ENCODE results near the gene DPP6. TPM values are rescaled to one million over a fixed set of nuclear protein-coding genes. Genes with fewer than 3 reads are reported as not detected.

Gene DPP6
- total RNA-seq, 1 experiment from 2014 or later: not detected

GRCh38 chr7:154330318-154330717 lies 278.1 kb downstream of the DPP6 start:
- no peak for ATAC-seq
- no peaks in the 10 kb centered on the region for H3K79me2 ChIP-seq (ENCODE audit: low read length)
- no peak overlapping the region for H3K4me2 ChIP-seq (ENCODE audit: low read length)
- H3K9me3 ChIP-seq (ENCODE audit: low read length): no peaks in the 10 kb centered on the region
- no peaks in the 10 kb centered on the region for H3F3A ChIP-seq (ENCODE audit: low read length, unreplicated experiment)
- BruUV-seq (replicated peaks): no TSS peak
- no peaks in the 10 kb centered on the region for H3K36me3 ChIP-seq (ENCODE audit: low read depth, low read length)
- intact Hi-C loops (cut with micrococcal nuclease): no loop called here
- H3K27ac ChIP-seq (ENCODE audit: low read length): no peak overlapping the region
- H2AFZ ChIP-seq (ENCODE audit: low read length): no peak overlapping the region
- H4K20me1 ChIP-seq (ENCODE audit: low read length): no peaks in the 10 kb centered on the region
- ChIA-PET CTCF (no interaction called here), POLR2A (ENCODE audit: unreplicated experiment) (no interaction called here)
- no peaks in the 10 kb centered on the region for H3K27me3 ChIP-seq (ENCODE audit: low read length)
- TF ChIP-seq CTCF (conservative IDR thresholded peaks at IDR 0.05; ENCODE audit: low read depth, low read length): no peak
- TF ChIP-seq EZH2 (IDR thresholded peaks at IDR 0.05; ENCODE audit: low read length, unreplicated experiment): no peak
- TF ChIP-seq EZH2phosphoT487 (IDR thresholded peaks at IDR 0.05; ENCODE audit: borderline replicate concordance, low read length): no peak
- H3K9ac ChIP-seq (ENCODE audit: low read length): no peak overlapping the region
- no peak overlapping the region for H3K4me3 ChIP-seq (ENCODE audit: low read length)
- no peaks in the 10 kb centered on the region for H3K4me1 ChIP-seq (ENCODE audit: insufficient read depth, low read length)
- no peaks in the 10 kb centered on the region for H3K9me2 ChIP-seq (replicated peaks; ENCODE audit: low read length)
- DNase-seq: no peak

- no peaks in the 10 kb centered on the region for H3K79me2 ChIP-seq (ENCODE audit: low read length)
- H3K4me2 ChIP-seq (ENCODE audit: low read length): no peak overlapping the region
- ATAC-seq (no peak), DNase-seq (no peak)
- intact Hi-C loops (cut with micrococcal nuclease): no loop called here
- H3K9ac ChIP-seq (ENCODE audit: low read length): no peak overlapping the region
- H3K4me1 ChIP-seq (ENCODE audit: insufficient read depth, low read length): no peaks in the 10 kb centered on the region
- no TSS peak for BruUV-seq (replicated peaks)
- CTCF ChIA-PET: no interaction called here
- no peaks in the 10 kb centered on the region for H3K9me3 ChIP-seq (ENCODE audit: low read length)
- POLR2A ChIA-PET (ENCODE audit: unreplicated experiment): no interaction called here
- H3K9me2 ChIP-seq (replicated peaks; ENCODE audit: low read length): no peaks in the 10 kb centered on the region
- H3F3A ChIP-seq (ENCODE audit: low read length, unreplicated experiment): no peaks in the 10 kb centered on the region
- no peak for TF ChIP-seq CTCF (conservative IDR thresholded peaks at IDR 0.05; ENCODE audit: low read depth, low read length)
- no peak for TF ChIP-seq EZH2 (IDR thresholded peaks at IDR 0.05; ENCODE audit: low read length, unreplicated experiment)
- no peak for TF ChIP-seq EZH2phosphoT487 (IDR thresholded peaks at IDR 0.05; ENCODE audit: borderline replicate concordance, low read length)
- H3K27ac ChIP-seq (ENCODE audit: low read length): no peak overlapping the region
- no peaks in the 10 kb centered on the region for H3K36me3 ChIP-seq (ENCODE audit: low read depth, low read length)
- H3K27me3 ChIP-seq (ENCODE audit: low read length): no peaks in the 10 kb centered on the region
- no peak overlapping the region for H3K4me3 ChIP-seq (ENCODE audit: low read length)
- H2AFZ ChIP-seq (ENCODE audit: low read length): no peak overlapping the region
- H4K20me1 ChIP-seq (ENCODE audit: low read length): no peaks in the 10 kb centered on the region
Measured at GRCh38 chr7:154332811-154333580, 280.8 kb downstream of the DPP6 start.

- no TSS peak for BruUV-seq (replicated peaks)
Measured at GRCh38 chr7:154336295-154336694, 284.1 kb downstream of the DPP6 start.

More at GRCh38 chr7:154336295-154336694, 284.1 kb downstream of the DPP6 start:
- H3K4me3 ChIP-seq (ENCODE audit: low read length): no peak overlapping the region
- H3K9ac ChIP-seq (ENCODE audit: low read length): no peak overlapping the region
- no peaks in the 10 kb centered on the region for H3K79me2 ChIP-seq (ENCODE audit: low read length)
- no peaks in the 10 kb centered on the region for H3K36me3 ChIP-seq (ENCODE audit: low read depth, low read length)
- no peaks in the 10 kb centered on the region for H4K20me1 ChIP-seq (ENCODE audit: low read length)
- no peak overlapping the region for H3K27ac ChIP-seq (ENCODE audit: low read length)
- H3K4me1 ChIP-seq (ENCODE audit: insufficient read depth, low read length): no peaks in the 10 kb centered on the region
- ChIA-PET CTCF (no interaction called here), POLR2A (ENCODE audit: unreplicated experiment) (no interaction called here)
- H3K4me2 ChIP-seq (ENCODE audit: low read length): no peak overlapping the region
- H3K9me3 ChIP-seq (ENCODE audit: low read length): no peaks in the 10 kb centered on the region
- H3K27me3 ChIP-seq (ENCODE audit: low read length): no peaks in the 10 kb centered on the region
- H3K9me2 ChIP-seq (replicated peaks; ENCODE audit: low read length): no peaks in the 10 kb centered on the region
- ATAC-seq (no peak), DNase-seq (no peak)
- no peak for TF ChIP-seq CTCF (conservative IDR thresholded peaks at IDR 0.05; ENCODE audit: low read depth, low read length)
- no peak for TF ChIP-seq EZH2phosphoT487 (IDR thresholded peaks at IDR 0.05; ENCODE audit: borderline replicate concordance, low read length)
- no peak for TF ChIP-seq EZH2 (IDR thresholded peaks at IDR 0.05; ENCODE audit: low read length, unreplicated experiment)
- intact Hi-C loops (cut with micrococcal nuclease): no loop called here
- no peaks in the 10 kb centered on the region for H3F3A ChIP-seq (ENCODE audit: low read length, unreplicated experiment)
- no peak overlapping the region for H2AFZ ChIP-seq (ENCODE audit: low read length)
